Activated CD4-positive, alpha-beta T cell treated with anti-CD3 and anti-CD28 coated beads, Interleukin-2, amount 10 ng/mL, durations not matched to agents 7 days and 5 days (primary cell): ENCODE data around the gene APOBEC3G. TPM values are rescaled to one million over a fixed set of nuclear protein-coding genes. Genes with fewer than 3 reads are reported as not detected.
"Not testable (repeated sequence)": the region's sequence is repeated elsewhere in the genome, so short reads cannot be mapped to it uniquely, and the experiment has no call there.

Experiments
- CTCF ChIA-PET: fragments of 350-600 bp; sonication (Branson Sonifier 250); formaldehyde crosslinking; loops from one replicate; lab custom pipeline; 2021; ENCODE audit warnings: antibody characterized with exemption; lab: Charles Lee
- POLR2A ChIA-PET: fragments of 350-600 bp; sonication (Branson Sonifier 250); formaldehyde crosslinking; loops from one replicate; lab custom pipeline; 2021; ENCODE audit warnings: antibody characterized with exemption; lab: Charles Lee
- DNase-seq: peaks from one replicate; pipeline ENCODE4 v3.0.0-alpha.2; 2020
- H3K27ac Mint-ChIP-seq: one replicate; pipeline ENCODE4 v1.8.0; 2021; ENCODE audit warnings: mild to moderate bottlenecking, moderate library complexity, mixed read lengths
- H3K27me3 Mint-ChIP-seq: one replicate; pipeline ENCODE4 v1.8.0; 2021; ENCODE audit warnings: mixed read lengths
- H3K36me3 Mint-ChIP-seq: one replicate; pipeline ENCODE4 v1.8.0; 2021; ENCODE audit warnings: low read depth, mixed read lengths
- H3K4me1 Mint-ChIP-seq: one replicate; pipeline ENCODE4 v1.8.0; 2021; ENCODE audit warnings: mixed read lengths
- H3K4me3 Mint-ChIP-seq: one replicate; pipeline ENCODE4 v1.8.0; 2021; ENCODE audit warnings: mild to moderate bottlenecking, moderate library complexity, mixed read lengths
- H3K9me3 Mint-ChIP-seq: one replicate; pipeline ENCODE4 v1.8.0; 2021; ENCODE audit warnings: mixed read lengths
- total RNA-seq, 2 experiments: library from RNA; stranded (reverse); gene quantifications; one replicate each; pipeline ENCODE4 v1.2.3, GENCODE V29; 2021

The APOBEC3G gene
- total RNA-seq, 2 experiments from 2014 or later: 89.6 to 96.4 TPM

DNA sequence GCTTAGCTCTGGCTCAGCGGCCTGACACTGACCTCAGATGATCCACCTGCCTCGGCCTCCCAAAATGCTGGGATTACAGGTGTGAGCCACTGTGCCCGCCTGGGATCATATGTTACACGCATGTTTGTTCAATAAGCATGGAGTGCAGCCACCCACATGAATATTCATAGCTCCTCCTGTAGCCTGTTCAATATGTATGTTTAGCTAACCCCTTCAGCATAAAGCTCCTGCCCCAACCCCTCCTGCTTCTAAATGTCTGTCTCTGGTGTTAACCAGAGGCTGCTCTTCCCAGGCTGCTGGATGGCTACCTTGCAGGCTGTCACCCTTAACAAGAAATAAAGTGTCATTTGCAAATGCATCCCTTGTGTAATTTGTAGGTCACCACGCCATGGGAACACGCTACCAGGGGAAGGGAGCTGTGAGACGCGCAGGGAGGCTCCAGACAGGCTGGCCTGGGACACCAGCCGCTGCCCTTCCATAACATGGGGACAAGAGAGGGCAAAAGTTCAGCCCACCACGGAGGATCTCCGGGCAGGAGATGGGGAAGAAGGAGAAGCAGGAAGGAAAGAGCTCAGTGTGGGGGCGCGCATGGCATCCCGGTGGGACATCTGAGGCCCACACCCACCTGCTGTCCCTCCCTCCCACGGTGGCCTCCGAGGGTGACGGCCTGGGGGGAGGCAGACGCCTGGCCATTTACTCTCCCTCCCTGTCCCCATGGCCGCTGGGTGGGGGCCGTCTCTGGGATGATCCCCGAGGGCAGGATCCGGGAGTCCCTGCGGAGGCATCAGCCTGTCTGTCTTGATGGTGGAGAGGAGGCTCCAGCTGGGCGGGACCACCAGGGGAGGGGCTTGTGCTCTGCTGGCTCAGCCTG lies 685 bp upstream of the APOBEC3G start:
- DNase-seq, H3K9me3 Mint-ChIP-seq, CTCF ChIA-PET, H3K27me3 Mint-ChIP-seq, POLR2A ChIA-PET: not testable (repeated sequence)
- peak overlapping the region; percentile 86 for H3K27ac Mint-ChIP-seq
- peaks cover 28% of the 10 kb centered on the region for H3K36me3 Mint-ChIP-seq
- H3K4me1 Mint-ChIP-seq: peaks cover 42% of the 10 kb centered on the region
- H3K4me3 Mint-ChIP-seq: peak overlapping the region; percentile 97

DNA sequence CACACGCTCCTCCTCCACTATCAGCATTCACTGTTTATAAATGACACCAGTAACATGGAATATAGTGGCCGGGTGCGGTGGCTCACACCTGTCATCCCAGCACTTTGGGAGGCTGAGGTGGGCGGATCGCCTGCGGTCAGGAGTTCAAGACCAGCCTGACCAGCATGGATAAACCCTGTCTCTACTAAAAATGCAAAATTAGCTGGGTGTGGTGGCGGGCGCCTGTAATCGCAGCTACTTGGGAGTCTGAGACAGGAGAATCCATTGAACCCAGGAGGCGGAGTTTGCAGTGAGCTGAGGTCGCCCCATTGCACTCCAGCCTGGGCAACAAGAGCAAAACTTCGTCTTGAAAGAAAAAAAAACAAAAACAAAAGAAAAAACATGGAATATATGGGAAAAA lies 837 bp downstream of the APOBEC3G start:
- peaks cover 38% of the 10 kb centered on the region for H3K36me3 Mint-ChIP-seq
- ChIA-PET CTCF (interaction anchor here (0.7 kb wide), 3 partner anchors 7 to 1273 kb away, joined by 3 to 6 read pairs (median 3); a partner anchor contains a TSS), POLR2A (interaction anchor here (0.6 to 1.9 kb wide), 3 partner anchors 13 to 25 kb away, joined by 3 to 8 read pairs (median 4); no protein-coding TSS in a partner anchor)
- DNase-seq, H3K9me3 Mint-ChIP-seq, H3K27me3 Mint-ChIP-seq: not testable (repeated sequence)
- peak overlapping the region; percentile 97 for H3K4me3 Mint-ChIP-seq
- H3K27ac Mint-ChIP-seq: peak overlapping the region; percentile 92
- H3K4me1 Mint-ChIP-seq: peaks cover 56% of the 10 kb centered on the region

DNA sequence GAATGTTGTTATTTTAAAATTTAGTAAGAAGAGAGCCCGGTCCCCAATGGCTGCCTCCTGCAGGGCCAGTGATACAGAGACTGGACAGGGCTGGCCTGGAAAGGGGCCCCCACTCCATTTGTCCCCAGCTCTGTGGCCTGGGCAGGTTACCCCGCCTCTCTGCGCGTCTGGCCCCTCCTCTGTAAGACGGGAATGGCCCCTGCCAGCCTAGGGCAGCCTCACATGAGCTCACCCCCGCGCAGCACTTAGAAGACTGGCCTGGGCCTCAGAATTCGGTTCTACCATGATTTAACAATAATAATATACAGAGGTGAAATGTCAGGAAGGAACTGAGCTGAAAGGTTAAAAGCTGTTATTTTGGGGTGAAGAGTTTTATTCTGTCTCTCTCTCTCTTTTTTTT lies 1.3 kb downstream of the APOBEC3G start:
- ChIA-PET POLR2A (interaction anchor here (0.6 to 1.9 kb wide), 3 partner anchors 12 to 25 kb away, joined by 3 to 8 read pairs (median 4); no protein-coding TSS in a partner anchor), CTCF (interaction anchor here (0.7 kb wide), 3 partner anchors 8 to 1274 kb away, joined by 3 to 6 read pairs (median 3); a partner anchor contains a TSS)
- no peaks in the 10 kb centered on the region for H3K9me3 Mint-ChIP-seq
- H3K4me3 Mint-ChIP-seq: peak overlapping the region; percentile 97
- H3K27me3 Mint-ChIP-seq: no peaks in the 10 kb centered on the region
- peaks cover 38% of the 10 kb centered on the region for H3K36me3 Mint-ChIP-seq
- peaks cover 60% of the 10 kb centered on the region for H3K4me1 Mint-ChIP-seq
- no peak for DNase-seq
- H3K27ac Mint-ChIP-seq: peak overlapping the region; percentile 92

DNA sequence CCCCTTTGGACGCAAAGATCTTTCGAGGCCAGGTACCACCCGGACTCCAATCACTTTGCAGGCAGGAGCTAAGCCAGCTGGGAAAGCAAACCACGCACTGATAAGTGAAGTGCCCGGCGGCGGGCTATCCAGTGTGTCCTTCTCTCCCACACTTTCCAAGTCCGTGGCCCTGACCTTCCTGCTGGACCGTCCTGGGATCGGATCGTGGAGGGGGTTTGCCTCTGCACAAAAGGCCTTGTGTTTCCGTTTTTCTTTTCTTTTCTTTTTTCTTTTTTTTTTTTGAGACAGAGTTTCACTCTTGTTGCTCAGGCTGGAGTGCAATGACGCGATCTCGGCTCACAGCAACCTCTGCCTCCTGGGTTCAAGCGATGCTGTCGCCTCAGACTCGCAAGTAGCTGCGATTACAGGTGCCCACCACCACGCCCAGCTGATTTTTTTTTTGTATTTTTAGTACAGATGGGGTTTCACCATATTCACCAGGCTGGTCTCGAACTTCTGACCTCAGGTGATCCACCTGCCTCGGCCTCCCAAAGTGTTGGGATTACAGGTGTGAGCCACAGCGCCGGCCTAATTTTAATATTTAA lies 2.1 kb downstream of the APOBEC3G start:
- not testable (repeated sequence) for DNase-seq, H3K27ac Mint-ChIP-seq, H3K9me3 Mint-ChIP-seq, H3K27me3 Mint-ChIP-seq
- Mint-ChIP-seq H3K4me1 (peaks cover 60% of the 10 kb centered on the region), H3K4me3 (peak overlapping the region; percentile 97), H3K36me3 (peaks cover 38% of the 10 kb centered on the region)
- ChIA-PET POLR2A (interaction anchor here (1.9 kb wide), 1 partner anchor 11 kb away, joined by 4 read pairs; no protein-coding TSS in a partner anchor), CTCF (interaction anchor here (1.2 kb wide), 1 partner anchor 10 kb away, joined by 6 read pairs; no protein-coding TSS in a partner anchor)

DNA sequence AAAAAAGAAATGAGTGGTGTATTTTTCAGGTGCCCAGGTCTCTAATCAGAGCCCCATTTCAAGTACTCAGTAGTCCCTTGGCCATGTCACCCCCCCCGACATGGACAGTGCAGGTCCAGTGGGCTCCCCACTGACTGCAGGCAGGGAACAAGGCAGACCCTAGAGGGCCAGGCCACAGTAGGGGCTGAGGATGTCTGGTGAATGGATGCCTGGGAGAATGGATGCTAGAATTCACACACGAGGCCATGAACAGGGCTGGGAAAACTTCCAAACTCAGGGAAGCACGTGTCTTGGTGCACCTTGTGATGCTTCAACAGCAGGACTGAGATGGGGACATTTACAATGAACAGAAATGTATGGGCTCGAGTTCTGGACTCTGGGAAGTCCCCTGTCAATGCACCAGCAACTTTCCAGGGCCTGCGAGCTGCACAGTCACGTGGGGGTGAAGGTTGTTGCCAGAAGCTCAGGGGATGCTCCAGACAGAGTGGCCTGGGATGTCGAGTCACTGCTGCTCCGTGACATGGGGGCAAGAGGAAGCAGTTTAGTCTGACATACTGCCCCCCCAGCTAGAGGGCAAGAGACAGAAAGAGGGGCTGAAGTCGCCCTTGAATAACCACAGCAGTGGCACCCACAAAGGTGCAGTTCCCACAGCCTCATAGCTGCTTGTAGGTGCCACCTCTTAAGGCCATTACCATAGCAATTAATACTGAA lies 3.1 kb downstream of the APOBEC3G start:
- H3K9me3 Mint-ChIP-seq: no peaks in the 10 kb centered on the region
- H3K27ac Mint-ChIP-seq: peak overlapping the region; percentile 64
- CTCF ChIA-PET: interaction anchor here (0.7 to 1.2 kb wide), 2 partner anchors 9 to 432 kb away, joined by 3 to 6 read pairs; no protein-coding TSS in a partner anchor

DNA sequence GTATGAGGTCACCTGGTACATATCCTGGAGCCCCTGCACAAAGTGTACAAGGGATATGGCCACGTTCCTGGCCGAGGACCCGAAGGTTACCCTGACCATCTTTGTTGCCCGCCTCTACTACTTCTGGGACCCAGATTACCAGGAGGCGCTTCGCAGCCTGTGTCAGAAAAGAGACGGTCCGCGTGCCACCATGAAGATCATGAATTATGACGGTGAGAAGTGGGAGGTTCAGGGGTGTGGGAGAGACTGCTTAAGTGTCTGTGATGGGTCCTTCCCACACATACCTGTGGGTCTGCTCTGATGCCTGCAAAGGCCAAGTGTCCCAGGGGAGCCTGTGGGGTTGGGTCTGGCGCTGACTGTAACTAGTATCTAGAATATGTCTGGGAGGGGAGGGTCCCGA lies 3.9 kb downstream of the APOBEC3G start:
- H3K4me3 Mint-ChIP-seq: no peak overlapping the region
- H3K9me3 Mint-ChIP-seq: no peaks in the 10 kb centered on the region
- ChIA-PET CTCF (interaction anchor here (0.7 kb wide), 1 partner anchor 431 kb away, joined by 3 read pairs; no protein-coding TSS in a partner anchor), POLR2A (no interaction called here)
- H3K27me3 Mint-ChIP-seq: no peaks in the 10 kb centered on the region
- H3K27ac Mint-ChIP-seq: peak overlapping the region; percentile 74
- peaks cover 65% of the 10 kb centered on the region for H3K4me1 Mint-ChIP-seq
- peaks cover 48% of the 10 kb centered on the region for H3K36me3 Mint-ChIP-seq
- no peak for DNase-seq

More for the DNA sequence above, 3.1 kb downstream of the APOBEC3G start:
- Mint-ChIP-seq H3K27me3 (no peaks in the 10 kb centered on the region), H3K4me3 (no peak overlapping the region), H3K36me3 (peaks cover 42% of the 10 kb centered on the region), H3K4me1 (peaks cover 62% of the 10 kb centered on the region)
- DNase-seq: no peak
- POLR2A ChIA-PET: no interaction called here

DNA sequence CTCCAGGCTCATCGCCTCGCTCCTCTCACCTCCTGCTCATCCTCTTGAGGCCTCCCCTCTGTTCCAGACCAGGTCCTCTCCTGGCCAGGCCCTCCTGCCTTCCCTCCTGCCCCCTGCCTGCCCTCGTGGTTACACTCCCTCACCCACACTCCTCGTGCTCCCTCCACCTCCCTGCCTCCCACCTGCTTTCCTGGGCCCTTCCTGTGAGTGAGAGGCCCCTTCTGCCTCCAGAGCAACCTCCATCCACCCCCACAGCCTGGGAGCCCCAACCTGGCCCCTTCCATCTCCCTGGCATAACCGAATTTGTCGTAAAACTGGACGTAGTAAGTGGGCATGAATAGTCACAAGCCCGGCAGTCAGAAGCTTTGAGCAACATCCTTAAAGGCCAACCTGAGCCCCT lies 4.5 kb downstream of the APOBEC3G start:
- H3K9me3 Mint-ChIP-seq: no peaks in the 10 kb centered on the region
- POLR2A ChIA-PET: no interaction called here
- peak overlapping the region; percentile 74 for H3K27ac Mint-ChIP-seq
- DNase-seq: no peak
- CTCF ChIA-PET: interaction anchor here (1.0 kb wide), 1 partner anchor 37 kb away, joined by 3 read pairs; no protein-coding TSS in a partner anchor
- H3K36me3 Mint-ChIP-seq: peaks cover 53% of the 10 kb centered on the region
- no peak overlapping the region for H3K4me3 Mint-ChIP-seq
- no peaks in the 10 kb centered on the region for H3K27me3 Mint-ChIP-seq
- peaks cover 66% of the 10 kb centered on the region for H3K4me1 Mint-ChIP-seq

DNA sequence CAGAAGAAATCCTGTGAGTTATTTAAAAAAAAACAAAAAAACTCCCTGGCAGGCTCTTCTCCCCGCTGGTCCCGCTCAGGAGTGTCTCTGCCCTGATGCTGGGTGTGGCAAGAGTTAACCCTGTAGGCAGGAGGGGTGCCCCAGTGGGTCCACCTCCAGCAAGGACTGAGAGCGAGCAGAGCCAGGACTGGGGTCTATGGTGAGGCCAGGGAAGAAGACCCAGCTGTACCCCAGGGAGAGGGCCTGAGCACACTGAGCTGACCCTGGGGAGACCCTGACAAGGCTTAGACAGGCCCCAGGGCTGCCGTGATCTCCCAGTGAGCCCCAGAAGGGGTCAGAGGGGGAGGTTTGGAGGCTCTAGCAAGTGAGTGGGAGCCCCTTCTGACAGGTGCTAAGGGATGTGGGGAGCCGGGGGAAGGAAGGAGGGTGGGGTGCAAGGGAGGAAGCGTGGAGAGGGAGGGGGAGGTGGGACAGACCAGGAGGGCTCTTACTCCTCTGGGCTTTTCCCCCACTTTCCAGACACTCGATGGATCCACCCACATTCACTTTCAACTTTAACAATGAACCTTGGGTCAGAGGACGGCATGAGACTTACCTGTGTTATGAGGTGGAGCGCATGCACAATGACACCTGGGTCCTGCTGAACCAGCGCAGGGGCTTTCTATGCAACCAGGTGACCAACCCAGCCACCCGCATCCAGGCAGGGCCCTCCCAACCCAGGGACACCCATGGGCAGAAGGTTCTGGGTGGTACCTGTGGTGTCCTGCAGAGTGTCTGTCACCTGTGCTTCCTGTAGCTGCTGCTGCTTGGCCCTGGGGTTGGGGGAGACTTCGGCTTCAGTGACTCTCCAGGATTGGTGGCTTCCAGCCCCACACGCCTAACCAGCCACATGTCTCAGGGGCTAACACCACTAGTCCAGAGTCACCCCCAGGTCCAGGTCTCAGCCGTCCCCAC lies 6.4 kb downstream of the APOBEC3G start:
- Mint-ChIP-seq H3K27ac (peak overlapping the region; percentile 50), H3K4me3 (no peak overlapping the region), H3K4me1 (peaks cover 71% of the 10 kb centered on the region), H3K36me3 (peaks cover 50% of the 10 kb centered on the region), H3K27me3 (no peaks in the 10 kb centered on the region), H3K9me3 (no peaks in the 10 kb centered on the region)
- CTCF ChIA-PET: no interaction called here
- POLR2A ChIA-PET: no interaction called here
- no peak for DNase-seq

DNA sequence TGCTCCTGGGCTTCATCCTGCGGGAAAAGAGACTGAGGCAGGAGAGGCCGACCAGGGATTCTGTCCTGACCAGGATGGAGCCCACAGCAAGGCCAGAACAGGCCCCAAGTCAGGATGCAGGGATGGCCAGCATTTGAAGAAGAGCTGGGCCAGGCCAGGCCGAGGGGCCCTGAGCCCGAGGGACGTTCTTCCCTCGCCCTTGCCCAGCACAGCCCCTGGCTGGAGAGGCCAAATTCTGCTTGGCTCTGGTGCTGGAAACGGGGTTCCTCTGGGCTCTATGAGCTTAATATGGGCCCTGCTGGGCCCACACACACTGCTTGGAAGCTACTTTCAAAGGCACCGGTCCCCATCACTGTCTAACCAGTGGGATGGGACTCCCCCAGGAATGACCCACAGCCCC lies 7.6 kb downstream of the APOBEC3G start:
- Mint-ChIP-seq H3K27me3 (no peaks in the 10 kb centered on the region), H3K36me3 (peaks cover 49% of the 10 kb centered on the region), H3K4me3 (no peak overlapping the region), H3K9me3 (no peaks in the 10 kb centered on the region), H3K27ac (peak overlapping the region; percentile 50), H3K4me1 (peaks cover 79% of the 10 kb centered on the region)
- ChIA-PET CTCF (no interaction called here), POLR2A (no interaction called here)
- DNase-seq: no peak

DNA sequence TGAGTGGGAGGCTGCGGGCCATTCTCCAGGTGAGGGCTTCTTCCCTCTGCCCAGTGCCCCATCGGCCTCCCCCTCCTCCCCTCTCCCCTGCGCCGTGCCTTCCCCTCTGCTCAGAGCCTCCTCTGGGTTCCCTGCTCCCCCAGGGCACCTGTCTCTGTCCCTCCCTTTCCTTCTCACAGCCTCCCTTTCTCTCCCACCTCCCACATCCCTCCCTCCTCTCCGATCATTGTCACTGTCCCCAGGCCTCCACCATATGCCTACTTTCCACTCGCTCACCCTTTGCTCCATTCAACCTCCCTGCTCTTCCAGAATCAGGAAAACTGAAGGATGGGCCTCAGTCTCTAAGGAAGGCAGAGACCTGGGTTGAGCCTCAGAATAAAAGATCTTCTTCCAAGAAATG lies 10.0 kb downstream of the APOBEC3G start:
- Mint-ChIP-seq H3K4me3 (no peak overlapping the region), H3K4me1 (peaks cover 82% of the 10 kb centered on the region), H3K9me3 (no peaks in the 10 kb centered on the region), H3K36me3 (peaks cover 38% of the 10 kb centered on the region), H3K27ac (peak overlapping the region; percentile 97), H3K27me3 (no peaks in the 10 kb centered on the region)
- no peak for DNase-seq
- ChIA-PET POLR2A (no interaction called here), CTCF (no interaction called here)

DNA sequence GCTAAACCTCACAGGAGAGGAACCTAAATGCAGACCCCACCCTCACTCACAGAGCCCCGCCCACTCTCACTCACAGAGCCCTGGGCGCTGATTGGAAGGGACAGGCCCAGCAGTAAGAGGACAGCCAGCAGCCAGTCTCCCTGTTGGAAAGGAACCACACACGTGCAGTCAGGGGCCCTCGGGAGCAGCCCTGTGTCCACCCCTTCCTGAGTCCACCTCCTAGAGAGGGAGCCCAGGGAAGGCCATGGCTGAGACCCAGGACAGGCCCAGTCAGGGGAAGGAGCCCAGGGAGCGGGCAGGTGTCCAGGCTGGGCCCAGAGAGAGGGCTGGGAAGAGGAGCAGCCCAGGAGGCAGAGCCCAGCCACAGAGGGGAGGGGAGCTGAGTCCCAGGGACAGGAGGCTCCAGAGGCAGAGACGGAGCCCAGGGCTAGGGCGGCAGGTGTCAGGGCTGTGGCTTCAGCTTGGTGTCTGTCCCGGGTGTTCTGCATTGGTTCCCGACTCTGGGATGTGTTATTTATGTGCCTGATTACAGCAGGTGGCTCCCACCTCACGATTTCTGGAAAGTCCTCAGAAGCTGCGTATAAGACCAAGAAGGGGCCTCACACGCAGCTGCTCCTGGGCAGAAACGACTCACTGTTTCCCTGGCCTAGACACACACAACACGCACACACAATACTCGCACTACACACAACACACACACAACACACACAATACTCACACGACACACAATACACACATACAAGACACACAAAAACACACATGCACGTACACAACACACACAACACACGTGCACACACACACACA lies 11.0 kb downstream of the APOBEC3G start:
- no peaks in the 10 kb centered on the region for H3K9me3 Mint-ChIP-seq
- ChIA-PET CTCF (interaction anchor here (0.8 to 1.5 kb wide), 3 partner anchors 9 to 23 kb away, joined by 4 to 7 read pairs (median 6); no protein-coding TSS in a partner anchor), POLR2A (no interaction called here)
- no peaks in the 10 kb centered on the region for H3K27me3 Mint-ChIP-seq
- H3K4me3 Mint-ChIP-seq: no peak overlapping the region
- peaks cover 37% of the 10 kb centered on the region for H3K36me3 Mint-ChIP-seq
- peaks cover 84% of the 10 kb centered on the region for H3K4me1 Mint-ChIP-seq
- DNase-seq: no peak
- peak overlapping the region; percentile 97 for H3K27ac Mint-ChIP-seq
